ENCODE measurements around the gene RPL3. TPM values are rescaled to one million over a fixed set of nuclear protein-coding genes. Genes with fewer than 3 reads are reported as not detected.

RPL3 gene
- total RNA-seq, 1 experiment from 2014 or later: 1,699 TPM

GRCh38 chr22:39314251-39314971 lies 5.0 kb downstream of the RPL3 start:
- H3K4me3 ChIP-seq: no peak overlapping the region
- H3F3A ChIP-seq (ENCODE audit: insufficient read depth, low read depth): peaks cover 99% of the 10 kb centered on the region
- intact Hi-C loops (cut with micrococcal nuclease; ENCODE audit: unreplicated experiment): no loop called here
- H3K4me2 ChIP-seq: peak overlapping the region; percentile 100
- H3K79me2 ChIP-seq (ENCODE audit: low read depth): peaks cover 63% of the 10 kb centered on the region
- H3K36me3 ChIP-seq (ENCODE audit: low read depth): peaks cover 70% of the 10 kb centered on the region
- no peak for DNase-seq
- no TSS peak for BruUV-seq (replicated peaks)
- peak overlapping the region; percentile 98 for H3K27ac ChIP-seq
- TF ChIP-seq, protein P1, sequence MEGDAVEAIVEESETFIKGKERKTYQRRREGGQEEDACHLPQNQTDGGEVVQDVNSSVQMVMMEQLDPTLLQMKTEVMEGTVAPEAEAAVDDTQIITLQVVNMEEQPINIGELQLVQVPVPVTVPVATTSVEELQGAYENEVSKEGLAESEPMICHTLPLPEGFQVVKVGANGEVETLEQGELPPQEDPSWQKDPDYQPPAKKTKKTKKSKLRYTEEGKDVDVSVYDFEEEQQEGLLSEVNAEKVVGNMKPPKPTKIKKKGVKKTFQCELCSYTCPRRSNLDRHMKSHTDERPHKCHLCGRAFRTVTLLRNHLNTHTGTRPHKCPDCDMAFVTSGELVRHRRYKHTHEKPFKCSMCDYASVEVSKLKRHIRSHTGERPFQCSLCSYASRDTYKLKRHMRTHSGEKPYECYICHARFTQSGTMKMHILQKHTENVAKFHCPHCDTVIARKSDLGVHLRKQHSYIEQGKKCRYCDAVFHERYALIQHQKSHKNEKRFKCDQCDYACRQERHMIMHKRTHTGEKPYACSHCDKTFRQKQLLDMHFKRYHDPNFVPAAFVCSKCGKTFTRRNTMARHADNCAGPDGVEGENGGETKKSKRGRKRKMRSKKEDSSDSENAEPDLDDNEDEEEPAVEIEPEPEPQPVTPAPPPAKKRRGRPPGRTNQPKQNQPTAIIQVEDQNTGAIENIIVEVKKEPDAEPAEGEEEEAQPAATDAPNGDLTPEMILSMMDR (conservative IDR thresholded peaks at IDR 0.05): no peak; the same call in 1 of the 2 replicates
- TF ChIP-seq EZH2 (IDR thresholded peaks at IDR 0.05; ENCODE audit: low read depth): no peak
- H3K4me1 ChIP-seq (replicated peaks; ENCODE audit: insufficient read depth): peaks cover 53% of the 10 kb centered on the region
- POLR2A ChIA-PET (ENCODE audit: unreplicated experiment): no interaction called here
- H3K9me2 ChIP-seq (ENCODE audit: insufficient read depth): no peaks in the 10 kb centered on the region
- H3K9me3 ChIP-seq (ENCODE audit: insufficient read depth, low read depth): no peaks in the 10 kb centered on the region
- no peak overlapping the region for H2AFZ ChIP-seq
- CTCF ChIA-PET: interaction anchor here (0.6 kb wide), 1 partner anchor 71 kb away, joined by 3 read pairs; no protein-coding TSS in a partner anchor
- no peaks in the 10 kb centered on the region for H3K27me3 ChIP-seq (ENCODE audit: insufficient read depth, low read depth)
- peaks cover 76% of the 10 kb centered on the region for H4K20me1 ChIP-seq (ENCODE audit: insufficient read depth)

DNA sequence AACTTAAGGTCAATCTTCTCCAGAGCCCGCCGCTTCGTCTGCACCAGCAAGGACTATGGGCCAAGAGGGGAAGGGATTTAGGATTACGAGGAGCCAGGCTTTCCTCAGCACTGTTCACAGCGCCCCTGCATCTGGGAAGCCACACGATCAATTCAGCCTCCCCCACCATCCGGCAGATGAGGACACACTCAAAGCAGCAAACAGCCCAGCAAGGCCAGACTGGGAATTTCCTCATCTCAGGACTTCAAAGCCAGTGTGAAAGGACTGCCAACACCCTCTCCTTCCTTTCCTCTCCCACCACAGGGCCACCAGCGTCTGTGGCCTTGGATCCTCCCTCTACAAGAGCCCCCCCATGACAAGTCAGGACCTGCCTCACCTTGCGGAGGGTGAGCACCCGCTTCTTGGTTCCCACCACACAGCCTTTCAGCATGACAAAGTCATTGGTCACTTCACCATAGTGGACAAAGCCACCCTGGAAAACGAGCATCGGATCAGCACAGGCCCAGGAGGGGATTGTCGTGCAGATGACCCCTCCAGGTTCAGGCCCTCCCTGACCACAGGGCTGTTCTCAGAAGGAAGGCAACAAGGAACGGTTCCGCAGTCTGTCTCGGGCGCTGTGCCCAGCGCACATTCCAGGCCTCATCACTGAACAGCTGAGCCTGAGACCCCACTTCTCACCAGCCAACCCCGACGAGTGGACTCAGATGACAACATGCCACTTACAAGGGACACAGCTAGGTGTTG lies 6.0 kb downstream of the RPL3 start:
- Histone ChIP-seq H3K9me2 (ENCODE audit: insufficient read depth) (no peaks in the 10 kb centered on the region), H3K36me3 (ENCODE audit: low read depth) (peaks cover 64% of the 10 kb centered on the region), H3K4me3 (no peak overlapping the region), H3K27ac (peak overlapping the region; percentile 98; the same call in 1 of the 2 replicates), H3K27me3 (ENCODE audit: insufficient read depth, low read depth) (no peaks in the 10 kb centered on the region), H2AFZ (no peak overlapping the region), H3K9me3 (ENCODE audit: insufficient read depth, low read depth) (no peaks in the 10 kb centered on the region), H4K20me1 (ENCODE audit: insufficient read depth) (peaks cover 70% of the 10 kb centered on the region), H3F3A (ENCODE audit: insufficient read depth, low read depth) (peaks cover 99% of the 10 kb centered on the region), H3K79me2 (ENCODE audit: low read depth) (peaks cover 53% of the 10 kb centered on the region), H3K4me2 (peak overlapping the region; percentile 100; the same call in 1 of the 2 replicates), H3K4me1 (replicated peaks; ENCODE audit: insufficient read depth) (peaks cover 61% of the 10 kb centered on the region)
- no TSS peak for BruUV-seq (replicated peaks)
- no peak for DNase-seq
- TF ChIP-seq, protein P1 (conservative IDR thresholded peaks at IDR 0.05): no peak
- TF ChIP-seq EZH2 (IDR thresholded peaks at IDR 0.05; ENCODE audit: low read depth): no peak
- ChIA-PET POLR2A (ENCODE audit: unreplicated experiment) (interaction anchor here (0.6 kb wide), 1 partner anchor 86 kb away, joined by 3 read pairs; the partner anchor contains the start of gene TAB1), CTCF (interaction anchor here (0.5 kb wide), 1 partner anchor 35 kb away, joined by 9 read pairs; no protein-coding TSS in a partner anchor)
- intact Hi-C loops (cut with micrococcal nuclease; ENCODE audit: unreplicated experiment): no loop called here

GRCh38 chr22:39312410-39312809 lies 7.0 kb downstream of the RPL3 start:
- Histone ChIP-seq H2AFZ (no peak overlapping the region), H3K27me3 (ENCODE audit: insufficient read depth, low read depth) (no peaks in the 10 kb centered on the region), H3K9me2 (ENCODE audit: insufficient read depth) (no peaks in the 10 kb centered on the region), H3K79me2 (ENCODE audit: low read depth) (peaks cover 43% of the 10 kb centered on the region), H3K4me3 (no peak overlapping the region), H3F3A (ENCODE audit: insufficient read depth, low read depth) (peaks cover 98% of the 10 kb centered on the region), H3K4me1 (replicated peaks; ENCODE audit: insufficient read depth) (peaks cover 69% of the 10 kb centered on the region), H3K9me3 (ENCODE audit: insufficient read depth, low read depth) (no peaks in the 10 kb centered on the region), H3K36me3 (ENCODE audit: low read depth) (peaks cover 54% of the 10 kb centered on the region), H3K27ac (no peak overlapping the region), H4K20me1 (ENCODE audit: insufficient read depth) (peaks cover 60% of the 10 kb centered on the region), H3K4me2 (no peak overlapping the region)
- DNase-seq: no peak
- intact Hi-C loops (cut with micrococcal nuclease; ENCODE audit: unreplicated experiment): no loop called here
- ChIA-PET CTCF (interaction anchor here (0.5 to 1.2 kb wide), 3 partner anchors 73 to 309 kb away, joined by 3 read pairs; no protein-coding TSS in a partner anchor), POLR2A (ENCODE audit: unreplicated experiment) (interaction anchor here (0.9 to 1.0 kb wide), 2 partner anchors 29 to 142 kb away, joined by 3 to 7 read pairs; no protein-coding TSS in a partner anchor)
- BruUV-seq (replicated peaks): no TSS peak
- TF ChIP-seq, protein P1 (conservative IDR thresholded peaks at IDR 0.05): no peak
- no peak for TF ChIP-seq EZH2 (IDR thresholded peaks at IDR 0.05; ENCODE audit: low read depth)
